A673 (cell line): Measurements from ENCODE around the gene ENTPD6. TPM values are rescaled to one million over a fixed set of nuclear protein-coding genes. Genes with fewer than 3 reads are reported as not detected.

ENCODE experiments used
- BruUV-seq: library from RNA; stranded (reverse); fragments of 400-500 nt; replicated peaks from 2 replicates; lab custom pipeline; 2021; lab: Mats Ljungman, UMichigan
- CTCF ChIA-PET: fragments of 300-600 bp; sonication (Branson Sonifier 250); formaldehyde crosslinking; loops from one replicate; lab custom pipeline; 2022; ENCODE audit warnings: antibody characterized with exemption; lab: Charles Lee
- POLR2A ChIA-PET: fragments of 300-600 bp; sonication (Branson Sonifier 250); formaldehyde crosslinking; loops from one replicate; lab custom pipeline; 2022; ENCODE audit warnings: antibody characterized with exemption; ENCODE audit not compliant: low non-redundant PET; lab: Charles Lee
- DNase-seq: peaks from one replicate; pipeline ENCODE4 v3.0.0-alpha.2; 2015; ENCODE audit warnings: low spot score
- H3K27ac ChIP-seq: fragments of 200-600 bp; sonication (generic); 2 replicates; pipeline ENCODE4 v1.5.1; 2016; ENCODE audit warnings: mixed run types, low read depth, mild to moderate bottlenecking, mixed read lengths, antibody characterized with exemption, low read length; ENCODE audit not compliant: poor library complexity, severe bottlenecking
- H3K27me3 ChIP-seq: fragments of 200-600 bp; sonication (generic); replicated peaks from 2 replicates; pipeline ENCODE4 v1.6.1; 2017; ENCODE audit warnings: mixed run types, low read depth, mild to moderate bottlenecking, mixed read lengths, antibody characterized with exemption, low read length; ENCODE audit not compliant: insufficient read depth, poor library complexity
- H3K36me3 ChIP-seq: fragments of 200-600 bp; sonication (generic); 2 replicates; pipeline ENCODE4 v1.6.1; 2016; ENCODE audit warnings: mixed run types, mild to moderate bottlenecking, mixed read lengths, antibody characterized with exemption, low read length; ENCODE audit not compliant: insufficient read depth, poor library complexity, severe bottlenecking
- H3K4me1 ChIP-seq: fragments of 200-600 bp; sonication (generic); 2 replicates; pipeline ENCODE4 v1.6.1; 2017; ENCODE audit warnings: mixed run types, mild to moderate bottlenecking, mixed read lengths, antibody characterized with exemption, low read length; ENCODE audit not compliant: insufficient read depth, poor library complexity, severe bottlenecking
- H3K4me3 ChIP-seq: fragments of 200-600 bp; sonication (generic); 2 replicates; pipeline ENCODE4 v1.5.1; 2016; ENCODE audit warnings: low read depth, mixed run types, mild to moderate bottlenecking, mixed read lengths, low read length; ENCODE audit not compliant: poor library complexity, severe bottlenecking
- H3K9me3 ChIP-seq: fragments of 200-600 bp; sonication (generic); 2 replicates; pipeline ENCODE4 v1.6.1; 2016; ENCODE audit warnings: mixed run types, low read depth, mild to moderate bottlenecking, mixed read lengths, antibody characterized with exemption, low read length; ENCODE audit not compliant: poor library complexity, severe bottlenecking
- EZH2 ChIP-seq: fragments of 200-600 bp; sonication (generic); IDR thresholded peaks from 2 replicates; pipeline ENCODE4 v1.6.1; 2017; ENCODE audit warnings: borderline replicate concordance, low read depth, mild to moderate bottlenecking, mixed read lengths, antibody characterized with exemption, low read length; ENCODE audit not compliant: poor library complexity, severe bottlenecking
- intact Hi-C: fragments of 100-400 bp; cut with micrococcal nuclease; formaldehyde crosslinking; loops from one replicate; pipeline ENCODE4 v1.10.0; 2022; ENCODE audit not compliant: unreplicated experiment
- total RNA-seq: library from RNA; stranded (reverse); gene quantifications from 2 replicates; pipeline ENCODE4 v1.2.3, GENCODE V29; 2021
- TF ChIP-seq, protein P1 (sequence below): fragments of 300-800, 200-600 bp; sonication (generic); conservative IDR thresholded peaks from 2 replicates; pipeline ENCODE4 v1.5.1; 2017; ENCODE audit warnings: low read depth, mild to moderate bottlenecking, antibody characterized with exemption, low read length, moderate library complexity, mixed read lengths

Gene ENTPD6
- total RNA-seq, 1 experiment from 2014 or later, result 50.2 TPM

DNA sequence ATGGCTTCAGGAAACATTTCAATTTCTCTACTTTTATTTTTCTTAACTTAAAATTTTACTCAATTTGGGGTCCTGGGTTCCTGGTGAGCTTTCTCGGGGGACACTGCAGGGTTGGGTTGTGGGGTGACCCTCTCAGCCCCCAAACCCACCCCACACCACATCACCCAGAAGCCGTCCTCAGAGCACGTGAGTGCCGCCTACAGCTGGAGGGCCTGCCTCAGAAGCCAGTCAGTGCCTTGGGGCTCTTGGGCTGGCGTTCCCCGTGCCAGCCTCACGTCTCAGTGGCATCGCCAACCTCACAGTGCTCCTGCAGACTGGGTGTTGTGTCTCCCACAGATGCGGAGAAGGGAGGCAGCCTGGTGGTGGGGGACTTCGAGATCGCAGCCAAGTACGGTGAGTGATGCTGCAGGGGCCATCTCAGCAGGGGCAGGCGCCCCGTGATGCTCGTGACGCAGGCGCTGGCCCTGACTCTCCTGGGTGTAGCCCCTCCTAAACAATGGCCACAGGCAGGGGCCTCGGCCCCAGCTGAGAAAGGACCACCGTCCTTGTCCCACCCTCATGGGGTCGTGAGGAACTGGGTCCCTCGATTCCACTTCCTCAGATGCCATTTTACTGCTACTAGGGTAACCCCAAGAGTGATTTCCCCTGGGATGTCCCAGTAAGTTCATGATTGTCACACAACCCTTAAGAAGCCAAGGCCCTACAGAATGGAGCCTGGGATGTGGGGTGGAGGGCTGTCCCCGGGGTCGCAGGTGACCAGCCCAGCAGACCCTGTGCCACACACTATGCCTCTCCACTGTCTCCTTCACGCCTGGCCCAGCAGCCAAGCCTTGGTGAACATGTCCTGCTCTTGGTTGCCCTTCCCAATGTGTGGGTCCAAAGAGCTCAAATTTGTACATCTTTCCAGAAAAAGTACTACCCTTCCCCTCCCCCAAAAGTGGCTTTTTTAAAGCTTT is 28.5 kb downstream of the ENTPD6 start:
- no peaks in the 10 kb centered on the region for H3K9me3 ChIP-seq
- no TSS peak for BruUV-seq
- CTCF ChIA-PET, result interaction anchor here (0.5 to 0.8 kb wide), 3 partner anchors 23 to 95 kb away, joined by 3 to 6 read pairs (median 4); no protein-coding TSS in a partner anchor
- H3K27ac ChIP-seq, result no peak overlapping the region
- no peak for DNase-seq
- no peaks in the 10 kb centered on the region for H3K27me3 ChIP-seq
- no peak for TF ChIP-seq EZH2
- TF ChIP-seq, protein P1, sequence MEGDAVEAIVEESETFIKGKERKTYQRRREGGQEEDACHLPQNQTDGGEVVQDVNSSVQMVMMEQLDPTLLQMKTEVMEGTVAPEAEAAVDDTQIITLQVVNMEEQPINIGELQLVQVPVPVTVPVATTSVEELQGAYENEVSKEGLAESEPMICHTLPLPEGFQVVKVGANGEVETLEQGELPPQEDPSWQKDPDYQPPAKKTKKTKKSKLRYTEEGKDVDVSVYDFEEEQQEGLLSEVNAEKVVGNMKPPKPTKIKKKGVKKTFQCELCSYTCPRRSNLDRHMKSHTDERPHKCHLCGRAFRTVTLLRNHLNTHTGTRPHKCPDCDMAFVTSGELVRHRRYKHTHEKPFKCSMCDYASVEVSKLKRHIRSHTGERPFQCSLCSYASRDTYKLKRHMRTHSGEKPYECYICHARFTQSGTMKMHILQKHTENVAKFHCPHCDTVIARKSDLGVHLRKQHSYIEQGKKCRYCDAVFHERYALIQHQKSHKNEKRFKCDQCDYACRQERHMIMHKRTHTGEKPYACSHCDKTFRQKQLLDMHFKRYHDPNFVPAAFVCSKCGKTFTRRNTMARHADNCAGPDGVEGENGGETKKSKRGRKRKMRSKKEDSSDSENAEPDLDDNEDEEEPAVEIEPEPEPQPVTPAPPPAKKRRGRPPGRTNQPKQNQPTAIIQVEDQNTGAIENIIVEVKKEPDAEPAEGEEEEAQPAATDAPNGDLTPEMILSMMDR, result no peak
- peaks cover 3% of the 10 kb centered on the region for H3K4me1 ChIP-seq
- intact Hi-C loops, result loop anchor here (10.0 kb wide), 1 partner anchor 229 kb away; the partner anchor contains the start of gene APMAP
- POLR2A ChIA-PET, result no interaction called here
- H3K36me3 ChIP-seq, result no peaks in the 10 kb centered on the region
- H3K4me3 ChIP-seq, result no peak overlapping the region

GRCh38 chr20:25224941-25225340 is 29.4 kb downstream of the ENTPD6 start:
- ChIA-PET POLR2A (no interaction called here), CTCF (no interaction called here)
- no peaks in the 10 kb centered on the region for H3K27me3 ChIP-seq
- peaks cover 3% of the 10 kb centered on the region for H3K4me1 ChIP-seq
- intact Hi-C loops, result loop anchor here (10.0 kb wide), 1 partner anchor 230 kb away; the partner anchor contains the start of gene APMAP
- H3K4me3 ChIP-seq, result no peak overlapping the region
- no peak for DNase-seq
- H3K9me3 ChIP-seq, result no peaks in the 10 kb centered on the region
- H3K27ac ChIP-seq, result no peak overlapping the region
- no TSS peak for BruUV-seq
- H3K36me3 ChIP-seq, result no peaks in the 10 kb centered on the region
- TF ChIP-seq, protein P1, result no peak
- TF ChIP-seq EZH2, result no peak

- TF ChIP-seq, protein P1, result no peak
- TF ChIP-seq EZH2, result no peak
- no TSS peak for BruUV-seq
- H3K9me3 ChIP-seq, result no peaks in the 10 kb centered on the region
- no peak overlapping the region for H3K4me3 ChIP-seq
- ChIA-PET POLR2A (no interaction called here), CTCF (no interaction called here)
- no peaks in the 10 kb centered on the region for H3K27me3 ChIP-seq
- no peak for DNase-seq
- peaks cover 3% of the 10 kb centered on the region for H3K4me1 ChIP-seq
- no peak overlapping the region for H3K27ac ChIP-seq
- intact Hi-C loops, result loop anchor here (10.0 kb wide), 1 partner anchor 231 kb away; the partner anchor contains the start of gene APMAP
- H3K36me3 ChIP-seq, result no peaks in the 10 kb centered on the region
Observed at GRCh38 chr20:25225642-25226432, 30.3 kb downstream of the ENTPD6 start.
